ENCODE data around the gene GRK5.
"Not testable (repeated sequence)": the region's sequence is repeated elsewhere in the genome, so short reads cannot be mapped to it uniquely, and the experiment has no call there.

Gene GRK5

GRCh38 chr10:119427263-119427864, 220.0 kb downstream of the GRK5 start:
- FAIRE-seq, result no peak

DNA sequence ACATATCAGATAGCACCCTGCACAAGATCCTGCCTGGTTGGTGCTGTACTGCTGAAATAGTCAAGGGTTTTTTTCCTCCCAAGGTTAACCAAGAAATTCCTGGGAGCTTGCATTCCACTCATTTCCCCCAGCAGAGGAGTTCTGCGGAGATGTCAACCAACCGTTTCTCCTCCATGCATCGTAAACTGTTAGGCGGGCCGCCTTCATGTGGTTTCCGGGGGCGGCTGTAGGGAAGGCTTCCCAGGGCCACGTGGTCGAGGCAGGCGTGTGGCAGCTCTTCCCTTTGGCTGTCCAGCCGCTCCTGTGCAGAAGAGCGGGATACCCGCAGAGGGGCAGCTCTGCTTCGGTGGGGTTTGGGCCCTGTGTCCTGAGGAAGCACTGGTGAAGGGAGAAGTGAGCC, 221.4 kb downstream of the GRK5 start:
- FAIRE-seq, result no peak

- no peak for FAIRE-seq
Measured at GRCh38 chr10:119429771-119430170, 222.4 kb downstream of the GRK5 start.

GRCh38 chr10:119431034-119431772, 223.8 kb downstream of the GRK5 start:
- FAIRE-seq, result no peak

DNA sequence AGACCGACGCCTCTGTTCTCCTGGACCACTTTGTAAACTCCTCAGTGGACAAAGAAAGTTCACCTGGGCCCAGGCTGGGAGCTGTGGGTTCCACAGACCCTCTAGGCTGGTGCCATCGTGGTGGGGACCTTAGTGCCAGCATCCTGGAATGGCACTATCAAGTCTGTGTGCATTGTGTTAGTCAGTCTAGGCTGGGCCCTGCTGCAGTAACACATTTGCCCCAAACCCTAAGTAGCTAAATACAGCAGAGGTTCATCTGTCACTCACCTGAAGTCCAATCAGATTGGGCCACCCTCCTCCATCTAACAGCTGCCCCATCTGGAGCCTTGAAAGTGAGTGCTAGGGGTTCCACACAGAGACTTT, 224.4 kb downstream of the GRK5 start:
- no peak for FAIRE-seq

- FAIRE-seq, result not testable (repeated sequence)
Measured at GRCh38 chr10:119434942-119435341, 227.6 kb downstream of the GRK5 start.

DNA sequence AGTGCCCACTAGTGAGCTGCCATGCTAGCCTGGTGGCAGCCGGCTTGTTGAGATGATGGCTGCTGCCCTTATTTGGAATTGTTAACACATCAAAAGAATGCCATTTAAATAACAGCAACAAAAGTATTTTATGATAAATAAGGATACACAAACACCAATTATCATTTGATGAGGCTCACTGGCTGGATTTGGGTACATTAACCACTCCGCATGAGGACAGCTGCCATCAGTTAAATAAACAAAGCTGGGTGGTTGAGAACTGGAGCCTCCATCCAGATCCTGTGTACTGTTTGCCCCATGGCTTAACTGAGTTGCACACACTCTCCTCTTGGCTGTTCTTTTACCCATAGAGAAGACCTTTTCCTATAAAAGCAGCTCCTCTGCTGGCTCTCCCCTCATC, 231.3 kb downstream of the GRK5 start:
- no peak for FAIRE-seq

GRCh38 chr10:119439922-119440321, 232.6 kb downstream of the GRK5 start:
- FAIRE-seq, result no peak

GRCh38 chr10:119441151-119441821, 233.9 kb downstream of the GRK5 start:
- no peak for FAIRE-seq

DNA sequence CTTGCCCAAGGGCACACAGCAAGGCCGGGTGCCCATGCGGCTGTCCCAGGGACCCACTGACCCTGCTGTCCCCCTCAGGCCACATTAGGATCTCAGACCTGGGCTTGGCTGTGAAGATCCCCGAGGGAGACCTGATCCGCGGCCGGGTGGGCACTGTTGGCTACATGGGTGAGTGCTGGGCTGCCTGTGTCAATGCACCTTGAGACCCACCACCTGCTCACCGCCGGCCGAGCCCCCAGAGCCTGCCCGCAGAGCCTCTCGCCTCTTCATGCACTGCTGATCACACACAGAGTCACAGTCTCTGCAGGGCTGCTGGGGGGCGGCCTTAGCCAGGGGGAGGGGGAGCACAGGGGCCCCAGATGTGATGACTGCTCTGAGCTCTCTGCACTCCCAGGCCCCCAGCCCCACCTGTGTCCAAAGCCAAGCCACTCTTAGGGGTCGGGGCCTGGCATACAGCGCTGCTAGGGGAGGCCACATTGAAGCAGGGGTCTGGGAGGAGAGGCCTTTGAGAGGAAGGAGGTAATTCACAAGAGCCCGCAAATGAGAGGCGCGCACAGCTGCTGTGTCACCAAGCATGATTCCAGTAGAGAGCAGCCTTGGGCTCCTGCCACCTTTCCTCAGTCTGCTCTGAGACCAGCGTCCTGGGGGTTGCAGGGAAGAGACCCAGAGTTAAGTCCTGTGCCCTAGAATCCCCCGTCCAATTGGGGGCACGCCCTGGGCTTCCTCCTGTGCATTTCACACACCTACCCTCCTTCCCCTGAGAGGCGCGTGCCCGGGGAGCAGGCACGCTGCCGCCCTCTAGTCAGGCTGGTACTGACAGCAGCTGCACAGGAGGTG, 234.8 kb downstream of the GRK5 start:
- no peak for FAIRE-seq

DNA sequence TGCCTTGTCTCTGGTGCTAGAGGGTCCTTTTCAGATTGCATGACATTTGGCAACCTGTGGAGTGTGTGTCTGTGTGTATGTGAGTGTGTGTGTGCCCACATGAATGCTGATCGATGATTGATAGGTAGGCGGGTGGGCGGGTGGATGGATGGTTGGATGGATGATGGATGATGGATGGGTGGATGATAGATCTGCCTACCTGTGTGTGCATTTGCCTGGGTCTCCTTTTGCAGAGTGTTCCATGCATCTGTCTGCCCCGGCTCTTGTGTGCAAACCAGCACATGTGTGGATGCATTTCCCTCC, 235.3 kb downstream of the GRK5 start:
- no peak for FAIRE-seq

DNA sequence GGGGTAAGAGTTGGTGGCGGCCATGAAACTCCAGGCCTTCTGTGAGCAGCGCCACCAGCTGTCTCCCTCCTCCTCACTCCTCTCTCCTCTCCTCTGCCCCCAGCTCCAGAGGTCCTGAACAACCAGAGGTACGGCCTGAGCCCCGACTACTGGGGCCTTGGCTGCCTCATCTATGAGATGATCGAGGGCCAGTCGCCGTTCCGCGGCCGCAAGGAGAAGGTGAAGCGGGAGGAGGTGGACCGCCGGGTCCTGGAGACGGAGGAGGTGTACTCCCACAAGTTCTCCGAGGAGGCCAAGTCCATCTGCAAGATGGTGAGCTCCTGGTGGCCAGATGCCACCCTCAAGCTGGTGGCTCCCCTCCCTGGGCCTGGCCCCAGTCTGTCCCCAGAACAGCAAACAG, 236.1 kb downstream of the GRK5 start:
- FAIRE-seq, result no peak

- no peak for FAIRE-seq
Measured at GRCh38 chr10:119443970-119444660, 236.7 kb downstream of the GRK5 start.

DNA sequence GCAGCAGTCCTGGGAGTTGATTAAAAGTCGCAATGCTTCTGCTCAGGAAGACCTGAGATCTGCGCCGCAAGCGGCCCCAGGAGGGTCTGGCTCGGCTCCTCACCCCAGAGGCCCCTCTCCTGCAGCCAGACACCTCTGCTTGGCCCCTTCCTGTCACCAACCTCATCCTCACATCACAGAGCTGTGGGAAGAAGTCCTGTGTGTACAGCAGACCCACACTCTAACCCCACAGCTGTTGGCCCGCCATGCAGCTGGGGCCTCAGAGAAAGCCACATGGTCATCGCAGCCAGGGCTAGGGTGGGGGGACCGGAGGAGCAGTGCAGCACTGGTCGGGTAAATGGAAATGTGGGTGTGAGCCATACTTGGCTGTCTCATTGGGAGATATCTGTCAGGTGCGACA, 237.5 kb downstream of the GRK5 start:
- FAIRE-seq, result no peak

GRCh38 chr10:119445311-119445934, 238.1 kb downstream of the GRK5 start:
- no peak for FAIRE-seq

GRCh38 chr10:119445935-119446317, 238.6 kb downstream of the GRK5 start:
- no peak for FAIRE-seq

DNA sequence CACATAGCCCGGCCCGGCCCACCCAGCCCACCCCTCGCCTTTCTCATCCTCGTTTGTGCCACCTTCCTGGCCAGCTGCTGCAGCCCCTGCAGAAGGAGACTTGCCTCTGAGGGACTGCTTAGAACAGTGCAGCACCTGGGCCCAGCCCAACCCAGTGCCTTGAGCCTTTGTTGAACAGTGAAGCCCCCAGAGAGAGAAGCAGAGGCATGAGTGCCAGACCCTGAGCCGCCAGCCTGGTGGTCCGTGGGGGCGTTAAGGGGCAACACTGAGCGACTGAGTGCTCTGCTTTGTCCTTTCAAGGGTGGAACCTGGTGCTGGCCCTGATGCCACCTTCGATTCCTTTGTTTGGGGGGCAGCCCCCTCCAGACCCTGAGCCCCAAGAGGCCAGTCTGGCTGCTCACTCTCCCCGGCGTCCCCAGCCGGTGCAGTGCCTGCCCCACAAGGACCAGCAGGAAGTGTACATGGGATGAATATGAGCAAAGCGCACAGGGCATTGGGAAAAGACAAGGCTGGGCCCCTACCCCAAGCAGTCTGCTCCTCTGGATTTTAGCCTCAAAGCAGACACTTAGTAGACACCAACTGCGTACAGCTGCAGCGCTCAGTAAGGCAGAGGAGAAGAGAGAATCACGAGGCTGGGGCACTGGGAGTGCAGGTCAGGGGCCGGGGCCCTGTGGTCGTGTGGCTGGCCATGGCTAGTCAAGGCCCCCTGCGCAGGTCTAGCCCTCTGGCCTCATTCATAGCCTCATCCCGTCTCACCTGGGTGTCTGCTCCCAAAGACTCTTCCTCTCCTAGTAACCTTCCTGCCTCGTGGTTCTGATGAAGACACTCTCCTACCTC, 239.3 kb downstream of the GRK5 start:
- no peak for FAIRE-seq

DNA sequence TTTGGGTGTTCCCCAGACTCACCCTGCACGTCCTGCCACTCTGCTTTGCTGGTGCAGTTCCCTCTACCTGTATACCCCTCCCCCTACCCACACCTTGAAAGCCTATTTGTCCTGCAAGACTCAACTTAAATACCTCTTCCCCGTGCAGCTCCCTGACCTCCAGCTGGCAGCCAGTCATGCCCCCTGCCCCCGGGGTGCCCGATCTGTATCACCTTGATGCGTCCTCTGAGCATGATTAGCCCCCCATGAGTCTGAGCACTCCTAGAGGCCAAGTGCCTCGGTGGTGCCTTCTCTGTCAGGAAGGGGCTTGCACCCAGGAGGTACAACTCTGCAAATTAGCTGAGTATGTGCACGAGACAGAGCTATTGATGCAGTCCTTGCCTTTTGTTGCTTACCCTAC, 240.1 kb downstream of the GRK5 start:
- FAIRE-seq, result no peak

GRCh38 chr10:119447823-119448546, 240.6 kb downstream of the GRK5 start:
- no peak for FAIRE-seq

DNA sequence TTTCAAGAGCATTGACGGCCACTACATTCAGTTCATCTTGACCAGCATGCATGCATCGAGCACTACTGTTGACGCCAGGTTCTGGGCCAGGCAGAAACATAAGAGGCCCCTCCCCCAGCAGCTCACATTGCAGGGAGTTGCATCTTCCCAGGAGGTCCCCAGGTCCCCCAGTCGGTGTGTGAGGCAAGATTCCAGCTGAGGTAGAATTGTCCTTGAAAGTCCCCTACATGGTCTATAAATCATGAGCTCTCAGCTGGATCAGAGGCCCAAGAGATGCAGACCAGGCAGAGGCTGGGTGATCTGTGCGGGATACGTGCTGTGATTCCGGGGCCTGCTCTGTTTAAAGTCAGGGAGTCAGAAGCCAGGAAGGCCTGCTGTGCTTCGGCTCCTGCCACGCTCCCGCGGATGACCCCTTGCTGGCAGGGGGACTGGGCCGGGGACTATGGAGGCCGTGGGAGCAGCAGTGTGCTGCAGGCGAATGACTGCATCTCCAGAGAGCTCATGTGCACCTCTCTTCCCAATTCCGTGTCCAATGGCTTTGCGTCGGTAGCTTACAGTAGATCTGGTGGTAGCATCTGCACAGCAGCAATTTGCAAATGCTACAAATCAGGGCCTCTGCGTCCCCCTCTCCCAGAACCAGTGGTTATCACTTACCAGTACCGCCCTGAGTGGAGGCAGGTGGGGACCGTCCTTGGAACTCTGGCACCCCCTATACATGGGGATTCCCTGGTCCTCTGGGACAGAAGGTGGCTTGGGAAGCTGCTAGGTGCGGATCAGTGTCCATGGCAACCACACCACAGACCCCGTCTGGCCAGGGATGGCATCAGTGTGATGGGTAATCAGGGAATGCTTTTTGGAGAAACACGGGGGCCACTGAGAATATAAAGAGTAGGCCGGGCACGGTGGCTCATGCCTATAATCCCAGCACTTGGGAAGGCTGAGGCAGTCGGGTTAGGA, 241.5 kb downstream of the GRK5 start:
- no peak for FAIRE-seq

Data from TTC549 (cell line).